HG03469 (cell line): Measurements from ENCODE around the gene SLC9A8.

Experiments
- ATAC-seq: cut with Tn5 transposase; IDR thresholded peaks from one replicate; pipeline ENCODE4 v1.9.1; 2021; ENCODE audit warnings: mild to moderate bottlenecking, moderate library complexity, moderate number of reproducible peaks; ENCODE audit not compliant: unreplicated experiment

Gene SLC9A8

DNA sequence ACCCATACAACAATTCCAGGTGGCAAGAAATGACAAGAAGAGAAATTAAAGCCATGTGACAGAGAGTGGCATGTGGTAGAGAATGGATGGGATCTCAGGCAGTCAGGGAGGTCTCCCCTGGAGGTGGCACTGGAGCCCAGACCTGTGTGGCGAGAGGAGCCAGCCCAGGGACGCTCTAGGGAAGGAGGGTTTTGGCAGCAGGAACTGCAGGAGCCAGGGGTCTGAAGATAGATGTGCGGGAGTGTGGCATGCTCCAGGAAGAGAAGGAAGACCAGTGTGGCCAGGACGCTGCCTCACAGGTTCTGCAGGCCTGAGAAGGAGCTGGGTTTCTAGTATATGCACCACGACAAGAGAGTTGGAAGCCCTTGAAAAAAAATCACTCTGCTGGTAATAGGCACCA lies 57.6 kb downstream of the SLC9A8 start:
- ATAC-seq, result no peak

DNA sequence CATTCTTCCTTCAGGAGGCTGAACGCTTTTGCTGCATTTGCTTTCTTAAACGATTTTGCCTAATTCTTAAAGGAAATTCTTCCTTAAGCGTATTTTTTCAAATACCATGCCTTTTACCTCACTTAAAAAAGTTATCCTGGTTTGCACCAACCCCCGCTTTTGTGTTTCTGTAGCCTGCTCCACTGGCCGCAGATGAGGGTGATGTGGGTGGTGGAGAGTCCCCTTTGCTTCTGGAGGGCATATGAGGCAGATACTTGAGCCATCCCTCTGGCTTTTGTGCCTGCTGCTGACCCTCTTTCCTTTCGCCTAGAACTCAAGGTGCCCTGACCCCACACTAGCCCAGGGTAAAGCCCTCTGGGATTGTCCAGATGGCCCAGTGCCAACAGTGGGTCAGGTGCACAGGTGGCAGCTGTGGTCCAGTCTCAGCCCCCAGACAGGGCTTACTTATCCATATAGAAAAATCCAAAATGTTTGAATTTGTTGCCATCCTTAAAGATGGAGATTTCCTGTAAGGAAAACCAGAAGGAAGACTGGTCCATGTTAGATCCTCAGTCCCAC lies 58.8 kb downstream of the SLC9A8 start:
- no peak for ATAC-seq

DNA sequence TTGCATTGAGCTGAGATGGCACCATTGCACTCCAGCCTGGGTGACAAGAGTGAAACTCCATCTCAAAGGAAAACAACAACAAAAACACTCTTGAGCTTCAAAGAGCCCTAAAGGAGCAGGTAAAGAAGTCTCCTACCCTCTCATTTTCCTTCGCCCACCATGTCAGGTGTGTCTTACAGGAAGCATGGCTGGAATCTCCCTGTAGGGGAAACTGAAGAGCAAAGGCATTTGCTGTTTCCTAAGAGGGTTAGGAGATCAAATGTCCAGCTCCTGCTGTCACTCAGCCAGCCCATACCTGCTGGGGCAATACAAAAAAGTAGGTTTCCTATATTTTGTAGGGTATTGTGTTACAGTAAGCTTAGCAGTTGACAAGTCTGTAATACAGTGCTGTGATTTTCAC lies 59.4 kb downstream of the SLC9A8 start:
- ATAC-seq, result no peak

DNA sequence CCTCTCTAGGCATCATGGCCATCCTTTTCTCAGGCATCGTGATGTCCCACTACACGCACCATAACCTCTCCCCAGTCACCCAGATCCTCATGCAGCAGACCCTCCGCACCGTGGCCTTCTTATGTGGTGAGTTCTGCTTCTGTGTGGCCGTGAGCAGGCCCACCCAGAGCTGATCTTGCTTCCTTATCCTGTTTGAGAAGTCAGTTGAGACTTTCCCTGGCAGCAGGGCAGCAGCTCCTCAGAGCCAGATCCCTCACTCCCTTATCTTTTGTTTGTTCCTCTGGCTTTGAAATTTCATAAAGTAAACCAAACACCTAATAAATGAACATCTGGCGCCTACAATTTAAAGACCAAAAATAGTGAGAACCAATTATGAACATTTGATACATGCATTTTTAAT lies 62.1 kb downstream of the SLC9A8 start:
- no peak for ATAC-seq

DNA sequence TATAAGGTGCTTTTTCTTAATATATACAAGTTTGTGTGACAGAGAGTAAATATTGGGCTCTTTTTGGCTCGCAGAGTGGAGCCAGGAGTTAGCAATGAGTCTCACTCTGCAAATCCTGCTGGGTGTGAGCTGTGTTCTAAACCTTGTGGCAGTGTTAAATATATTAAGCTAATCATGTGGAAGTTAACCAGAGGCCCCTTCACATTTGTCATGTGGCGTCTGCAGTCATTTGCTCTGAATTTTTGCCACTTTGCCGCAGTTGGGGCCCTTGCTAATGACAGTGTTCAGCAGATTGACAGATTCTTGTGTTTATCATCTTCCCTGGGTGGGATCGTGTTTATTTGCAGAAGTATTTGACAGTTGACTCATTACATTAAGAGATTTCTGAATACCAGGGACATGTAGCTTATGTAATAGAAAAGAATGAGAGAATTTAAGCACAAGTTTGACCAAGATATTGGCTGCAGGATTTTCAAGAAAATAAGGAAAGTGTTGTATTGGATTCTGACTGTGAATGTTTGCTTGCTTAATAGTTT lies 64.8 kb downstream of the SLC9A8 start:
- no peak for ATAC-seq

DNA sequence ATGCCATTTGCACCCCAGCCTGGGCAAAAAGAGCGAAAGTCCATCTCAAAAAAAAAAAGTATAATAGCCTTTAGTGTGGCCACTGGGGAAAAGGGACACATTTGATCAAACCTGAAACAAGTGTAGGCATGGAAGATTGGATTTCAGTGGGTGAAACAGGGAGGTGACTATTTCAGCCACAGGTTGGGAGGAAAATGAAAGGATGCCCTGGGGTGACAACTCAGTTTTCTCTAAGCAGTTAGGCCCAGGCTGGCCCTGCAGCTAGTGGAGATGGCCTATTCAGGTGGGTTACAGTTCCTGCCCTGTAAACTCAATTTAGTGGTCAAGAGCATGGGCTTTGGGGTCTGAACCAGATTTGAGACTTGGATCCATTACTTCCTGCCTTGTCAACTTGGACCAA lies 66.3 kb downstream of the SLC9A8 start:
- ATAC-seq, result no peak

- no peak for ATAC-seq
Observed at GRCh38 chr20:49880177-49880576, 67.5 kb downstream of the SLC9A8 start.

DNA sequence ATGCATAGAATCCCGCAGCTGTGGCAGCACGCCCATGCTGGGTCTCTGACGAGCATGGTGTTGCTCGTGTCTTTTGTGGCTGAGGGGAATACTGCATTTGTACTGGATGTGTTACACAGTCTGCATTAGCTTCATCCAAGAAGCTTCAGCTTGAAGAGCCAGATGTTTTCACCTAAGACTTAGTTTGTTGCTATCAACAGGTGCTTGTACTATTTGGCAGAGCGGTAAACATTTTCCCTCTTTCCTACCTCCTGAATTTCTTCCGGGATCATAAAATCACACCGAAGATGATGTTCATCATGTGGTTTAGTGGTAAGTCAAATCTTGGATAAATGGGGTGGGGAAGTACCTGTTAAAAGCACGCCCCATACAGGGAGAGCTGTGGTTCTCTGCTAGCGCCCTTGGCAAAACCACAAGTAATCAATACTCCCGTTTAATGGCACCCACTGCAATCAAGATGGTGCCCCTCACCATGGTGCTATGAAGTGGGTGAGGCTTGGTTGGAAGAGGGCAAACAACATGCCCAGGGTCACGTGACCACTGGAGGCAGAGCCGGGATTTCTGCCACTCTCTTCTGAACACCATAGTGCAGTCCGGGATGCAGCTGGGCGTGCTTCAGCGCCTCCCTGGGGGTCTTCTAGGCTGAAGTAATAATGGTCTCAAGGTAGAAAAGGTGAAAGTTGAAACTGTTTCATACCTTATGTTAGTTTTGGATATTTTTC lies 68.3 kb downstream of the SLC9A8 start:
- no peak for ATAC-seq

- ATAC-seq, result no peak
Observed at GRCh38 chr20:49882171-49882970, 69.7 kb downstream of the SLC9A8 start.

DNA sequence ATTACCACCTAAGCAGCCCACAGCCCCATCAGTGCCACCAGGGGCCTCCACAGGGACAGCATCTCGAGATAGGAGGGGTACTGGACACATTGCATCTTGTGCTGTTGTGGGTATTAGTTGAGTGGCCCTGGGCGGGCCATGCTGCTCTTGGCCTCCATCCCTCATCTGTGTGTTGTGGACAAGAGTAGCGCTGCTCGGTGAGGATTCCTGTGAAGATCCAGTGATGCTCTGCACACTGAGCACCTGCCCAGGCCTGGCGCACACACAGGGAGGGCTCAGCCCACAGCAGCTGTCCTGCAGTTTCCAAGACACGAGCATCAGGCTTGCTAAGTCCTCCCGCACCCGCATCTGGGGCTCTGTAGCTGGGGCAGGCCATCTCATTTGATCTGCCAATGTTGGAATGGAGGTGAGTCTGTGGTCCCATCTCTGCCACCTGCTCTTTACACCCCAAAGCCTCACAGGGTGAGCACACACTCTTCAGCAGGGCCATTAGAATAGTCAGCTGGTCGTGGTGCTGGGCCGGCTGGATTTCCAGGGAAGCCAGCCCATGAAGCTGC lies 70.7 kb downstream of the SLC9A8 start:
- no peak for ATAC-seq

DNA sequence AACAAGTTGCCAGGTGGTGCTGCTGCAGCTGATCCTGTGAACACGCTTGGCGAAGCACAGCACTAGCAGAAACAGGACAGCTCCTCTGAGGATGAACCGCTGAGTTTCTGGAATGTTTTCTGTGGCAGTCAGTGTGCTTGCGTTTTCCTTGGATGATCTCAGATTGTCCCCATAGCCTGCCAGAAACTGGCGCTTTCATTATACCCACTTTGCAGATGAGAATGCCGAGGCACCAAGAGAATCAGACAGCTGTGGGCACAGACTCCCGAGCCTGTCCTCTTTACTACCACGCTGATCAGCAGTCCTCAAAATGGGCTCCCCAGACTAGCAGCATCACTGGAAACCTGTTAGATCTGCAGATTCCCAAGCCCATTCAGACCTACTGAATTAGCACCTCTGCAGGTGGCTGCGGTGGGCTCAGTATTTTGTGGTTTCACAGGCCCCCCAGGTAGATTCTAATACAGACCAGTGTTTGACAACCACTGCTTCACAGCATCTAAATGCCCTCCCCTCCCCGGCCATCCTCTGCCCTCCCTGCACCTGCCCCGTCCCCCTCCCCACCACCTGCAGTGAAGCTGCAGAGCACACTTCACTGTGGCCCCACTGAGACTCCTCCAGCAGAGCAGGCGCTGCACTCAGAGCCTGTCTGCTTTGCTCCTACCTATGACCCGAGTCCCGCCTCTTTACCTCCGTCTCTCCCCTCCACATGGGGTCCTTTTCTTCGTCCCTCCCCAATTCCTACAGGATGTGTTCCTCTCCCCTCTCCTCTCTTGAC lies 73.1 kb downstream of the SLC9A8 start:
- ATAC-seq, result no peak

GRCh38 chr20:49886571-49887213 lies 74.1 kb downstream of the SLC9A8 start:
- ATAC-seq, result no peak

GRCh38 chr20:49887251-49888211 lies 74.9 kb downstream of the SLC9A8 start:
- no peak for ATAC-seq

DNA sequence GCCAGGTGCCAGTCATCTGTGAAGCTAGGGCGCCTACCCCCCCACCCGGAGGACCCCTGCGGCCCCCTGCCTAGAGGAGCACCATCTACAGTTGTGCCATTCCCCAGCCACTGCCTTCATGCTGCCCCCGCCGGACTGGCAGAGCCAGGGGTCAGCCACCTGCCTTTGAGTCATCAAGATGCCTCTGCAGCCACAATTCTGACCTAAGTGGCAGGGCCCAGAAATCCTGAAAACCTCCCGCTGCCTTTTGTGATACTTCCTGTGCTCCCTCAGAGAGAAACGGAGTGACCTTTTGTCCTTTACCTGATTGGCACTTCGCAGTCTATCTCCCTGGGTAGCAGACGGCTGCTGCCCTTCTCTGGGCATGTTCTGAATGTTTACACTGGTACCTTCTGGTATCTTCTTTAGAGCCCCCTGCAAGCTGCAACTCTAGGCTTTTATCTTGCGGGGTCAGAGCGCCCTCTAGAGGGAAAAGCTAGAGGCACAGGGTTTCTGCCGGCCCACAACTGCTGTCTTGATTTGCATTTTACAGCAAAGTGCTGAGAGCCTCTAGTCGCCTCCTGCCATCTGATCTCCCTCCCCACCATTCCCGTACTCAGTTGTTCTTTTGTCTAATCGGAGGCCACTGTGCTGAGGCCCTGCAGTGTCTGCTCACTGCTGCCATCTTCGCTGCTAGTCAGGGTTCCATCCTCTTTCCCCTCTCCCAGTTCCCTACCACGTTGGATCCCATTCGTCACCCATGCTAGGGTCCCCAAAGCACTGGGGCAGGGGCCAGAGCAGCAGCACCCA lies 75.8 kb downstream of the SLC9A8 start:
- ATAC-seq, result no peak

DNA sequence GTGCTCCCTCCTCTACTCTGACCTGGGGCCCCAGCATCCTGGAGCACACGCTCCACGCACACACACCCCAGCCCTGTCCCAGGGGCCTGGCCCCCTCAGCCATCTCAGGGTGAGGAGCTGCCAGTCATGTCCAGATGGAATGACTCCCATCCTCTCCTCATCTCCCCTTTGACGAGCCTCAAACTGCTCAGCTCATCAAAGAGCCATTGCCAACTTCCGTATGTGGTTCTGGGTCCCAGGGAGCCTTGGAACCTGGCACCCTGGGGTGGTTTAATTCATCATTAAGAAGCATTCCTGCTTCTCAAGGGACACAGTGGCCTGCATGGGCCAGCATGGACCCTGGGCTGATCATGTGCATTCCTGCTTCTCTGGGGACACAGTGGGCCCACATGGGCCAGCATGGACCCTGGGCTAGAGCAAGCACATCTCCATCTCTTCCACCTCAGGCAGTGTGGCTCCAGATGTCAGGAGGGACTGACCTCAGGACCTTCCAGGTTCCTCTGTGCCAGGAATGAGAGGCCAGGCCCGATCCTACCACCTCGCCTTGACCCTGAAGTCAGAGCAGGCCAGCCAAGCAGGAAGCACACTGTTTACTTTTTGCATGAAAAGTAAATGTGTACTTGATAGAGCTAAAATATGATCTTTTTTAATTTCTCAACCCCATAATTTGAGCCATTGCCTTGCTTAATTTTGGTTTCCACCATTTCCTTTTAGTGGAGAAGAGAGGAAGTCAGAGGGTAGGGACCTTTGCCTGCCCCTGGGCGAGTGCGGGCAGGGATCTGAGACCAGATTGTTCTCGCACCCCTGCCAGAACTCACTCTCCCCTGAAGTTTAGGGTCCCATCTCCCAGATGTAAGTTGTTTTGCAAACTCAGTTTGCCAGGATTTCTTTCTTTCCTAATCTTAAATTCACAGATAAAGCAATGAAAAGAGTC lies 76.6 kb downstream of the SLC9A8 start:
- ATAC-seq, result no peak

DNA sequence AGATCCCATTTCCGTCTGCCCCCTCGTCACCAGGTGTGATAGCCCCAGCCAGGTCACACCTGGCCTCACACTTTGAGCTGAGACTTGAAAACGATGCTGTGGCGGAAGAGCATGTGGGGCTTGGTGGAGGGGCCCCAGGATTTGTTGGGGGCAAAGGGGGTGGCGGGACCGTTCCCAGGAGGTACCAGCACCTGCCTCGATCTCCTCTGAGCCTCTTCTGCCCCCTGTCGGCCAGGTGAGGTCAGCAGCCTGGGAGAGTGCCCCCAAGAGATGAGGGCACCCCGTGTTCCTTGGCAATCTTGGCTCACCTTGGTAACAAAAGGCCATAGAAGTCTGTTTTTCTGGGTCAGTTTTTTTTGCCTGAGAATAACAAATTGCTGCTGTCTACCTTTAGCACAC lies 77.3 kb downstream of the SLC9A8 start:
- no peak for ATAC-seq
